Glutamatergic neuron (in vitro differentiated cells): ENCODE results near the gene UPB1. TPM values are rescaled to one million over a fixed set of nuclear protein-coding genes. Genes with fewer than 3 reads are reported as not detected.

ENCODE experiments used
- DNase-seq: peaks from one replicate; pipeline ENCODE4 v3.0.0; 2022
- H3K27ac Mint-ChIP-seq: one replicate; pipeline ENCODE4 v1.8.0; 2020; ENCODE audit warnings: mild to moderate bottlenecking, mixed read lengths, inconsistent platforms; ENCODE audit not compliant: unreplicated experiment
- H3K27me3 Mint-ChIP-seq: one replicate; pipeline ENCODE4 v1.8.0; 2020; ENCODE audit warnings: mild to moderate bottlenecking, moderate library complexity, mixed read lengths, inconsistent platforms; ENCODE audit not compliant: unreplicated experiment
- H3K36me3 Mint-ChIP-seq: one replicate; pipeline ENCODE4 v1.8.0; 2020; ENCODE audit warnings: mild to moderate bottlenecking, mixed read lengths, inconsistent platforms; ENCODE audit not compliant: unreplicated experiment
- H3K4me1 Mint-ChIP-seq: one replicate; pipeline ENCODE4 v1.8.0; 2020; ENCODE audit warnings: mild to moderate bottlenecking, low read depth, mixed read lengths, inconsistent platforms; ENCODE audit not compliant: unreplicated experiment
- H3K4me3 Mint-ChIP-seq: one replicate; pipeline ENCODE4 v1.8.0; 2020; ENCODE audit warnings: mild to moderate bottlenecking, mixed read lengths, inconsistent platforms; ENCODE audit not compliant: unreplicated experiment
- H3K9me3 Mint-ChIP-seq: one replicate; pipeline ENCODE4 v1.8.0; 2020; ENCODE audit warnings: mild to moderate bottlenecking, moderate library complexity, mixed read lengths, inconsistent platforms; ENCODE audit not compliant: unreplicated experiment
- CTCF ChIP-seq: fragments of 200-600 bp; sonication (generic); IDR thresholded peaks from one replicate; pipeline ENCODE4 v1.5.0; 2021; ENCODE audit not compliant: partially characterized antibody, unreplicated experiment
- total RNA-seq: library from RNA; stranded (reverse); fragmentation: NEBNext Ultra II Directional; extraction: Animal tissue kit (Norgen Biotek cat#: 25700); gene quantifications from one replicate; pipeline ENCODE4 v1.2.1, GENCODE V29; 2021; ENCODE audit not compliant: unreplicated experiment

Gene UPB1
- total RNA-seq, 1 donor from 2014 or later, result 0.37 TPM

GRCh38 chr22:24451162-24451561 lies 44.0 kb upstream of the UPB1 start:
- Mint-ChIP-seq H3K9me3 (peaks cover 7% of the 10 kb centered on the region), H3K27ac (peak overlapping the region; percentile 66), H3K4me3 (no peak overlapping the region), H3K4me1 (peaks cover 20% of the 10 kb centered on the region), H3K36me3 (no peaks in the 10 kb centered on the region), H3K27me3 (peaks cover 6% of the 10 kb centered on the region)
- no peak for DNase-seq
- no peak for TF ChIP-seq CTCF

GRCh38 chr22:24453853-24454252 lies 41.3 kb upstream of the UPB1 start:
- Mint-ChIP-seq H3K9me3 (peaks cover 5% of the 10 kb centered on the region), H3K4me3 (no peak overlapping the region), H3K27ac (no peak overlapping the region), H3K36me3 (no peaks in the 10 kb centered on the region), H3K4me1 (peaks cover 14% of the 10 kb centered on the region), H3K27me3 (peaks cover 6% of the 10 kb centered on the region)
- no peak for DNase-seq
- TF ChIP-seq CTCF, result no peak

GRCh38 chr22:24455039-24455438 lies 40.1 kb upstream of the UPB1 start:
- H3K27me3 Mint-ChIP-seq, result peaks cover 3% of the 10 kb centered on the region
- no peak for TF ChIP-seq CTCF

GRCh38 chr22:24455751-24456426 lies 39.2 kb upstream of the UPB1 start:
- Mint-ChIP-seq H3K4me3 (no peak overlapping the region), H3K4me1 (no peaks in the 10 kb centered on the region)

More at GRCh38 chr22:24455039-24455438, 40.1 kb upstream of the UPB1 start:
- H3K27ac Mint-ChIP-seq, result no peak overlapping the region
- DNase-seq, result no peak
- no peaks in the 10 kb centered on the region for H3K36me3 Mint-ChIP-seq
- H3K4me3 Mint-ChIP-seq, result no peak overlapping the region
- H3K9me3 Mint-ChIP-seq, result peaks cover 3% of the 10 kb centered on the region
- peaks cover 7% of the 10 kb centered on the region for H3K4me1 Mint-ChIP-seq

More at GRCh38 chr22:24455751-24456426, 39.2 kb upstream of the UPB1 start:
- Mint-ChIP-seq H3K27ac (no peak overlapping the region), H3K36me3 (no peaks in the 10 kb centered on the region), H3K9me3 (no peaks in the 10 kb centered on the region), H3K27me3 (no peaks in the 10 kb centered on the region)
- no peak for DNase-seq
- no peak for TF ChIP-seq CTCF
